Prostate gland (tissue), 2 donors: ENCODE data around the gene SSH2.

Experiments used
- CTCF ChIP-seq, 4 experiments: fragments of 200-600 bp in 2 of 4; fragments of 450-650 bp in 2 of 4; sonication (generic) in 2 of 4; IDR thresholded peaks; 1 replicate in 3 of 4; 2 replicates in 1 of 4; pipeline ENCODE4 v1.5.1; 2016 to 2019; ENCODE audit warnings: antibody characterized with exemption in 4 of 4, mild to moderate bottlenecking in 2 of 4, moderate library complexity in 2 of 4
- POLR2A ChIP-seq: fragments of 450-650 bp; IDR thresholded peaks from one replicate; pipeline ENCODE4 v1.6.1; 2016; ENCODE audit warnings: antibody characterized with exemption, mild to moderate bottlenecking

GRCh38 chr17:29686993-29687590 is 242.9 kb downstream of the SSH2 start:
- no peak for TF ChIP-seq CTCF (IDR thresholded peaks at IDR 0.05)
- TF ChIP-seq POLR2A, result no peak
